Measurements from ENCODE around the gene NEDD4.
"Not testable (repeated sequence)": the region's sequence is repeated elsewhere in the genome, so short reads cannot be mapped to it uniquely, and the experiment has no call there.

NEDD4 gene

GRCh38 chr15:55954862-55955605 lies 38.4 kb downstream of the NEDD4 start:
- DNase-seq (ENCODE audit: low spot score) = no peak

DNA sequence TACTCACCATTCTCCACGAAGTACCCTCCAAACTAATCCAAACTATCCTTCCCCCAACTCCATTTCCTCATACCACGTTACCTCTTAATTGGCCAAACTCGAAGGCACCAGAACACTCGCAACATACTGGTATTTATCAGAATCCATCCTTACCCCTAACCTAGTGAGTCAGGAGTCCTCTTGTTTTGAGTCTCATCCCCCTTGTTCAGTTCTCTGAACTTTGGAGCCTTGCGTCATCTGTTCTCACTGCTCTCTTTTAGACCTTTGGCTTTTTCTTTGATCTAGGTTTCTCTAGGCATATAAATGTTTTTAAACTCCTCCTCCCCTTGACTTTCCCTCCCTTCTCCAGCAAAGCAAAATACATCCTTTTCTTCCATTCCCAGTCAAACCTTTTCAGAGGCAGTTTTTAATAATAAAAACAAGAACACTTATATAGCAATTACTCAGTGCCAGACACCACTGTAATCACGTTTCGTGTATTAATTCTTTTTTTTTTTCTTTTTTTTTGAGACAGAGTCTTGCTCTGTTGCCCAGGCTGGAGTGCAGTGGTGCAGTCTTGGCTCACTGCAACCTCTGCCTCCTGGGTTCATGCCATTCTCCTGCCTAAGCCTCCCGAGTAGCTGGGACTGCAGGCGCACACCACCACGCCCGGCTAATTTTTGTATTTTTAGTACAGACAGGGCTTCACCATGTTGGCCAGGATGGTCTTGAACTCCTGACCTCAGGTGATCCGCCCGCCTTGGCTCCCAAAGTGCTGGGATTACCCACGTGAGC lies 40.7 kb downstream of the NEDD4 start:
- not testable (repeated sequence) for DNase-seq (ENCODE audit: low spot score)

GRCh38 chr15:55944606-55945005 lies 48.8 kb downstream of the NEDD4 start:
- DNase-seq (ENCODE audit: low spot score) = not testable (repeated sequence)

GRCh38 chr15:55942332-55942731 lies 51.1 kb downstream of the NEDD4 start:
- no peak for DNase-seq (ENCODE audit: low spot score)

- no peak for DNase-seq (ENCODE audit: low spot score)
Observed at GRCh38 chr15:55937040-55937439, 56.4 kb downstream of the NEDD4 start.

DNA sequence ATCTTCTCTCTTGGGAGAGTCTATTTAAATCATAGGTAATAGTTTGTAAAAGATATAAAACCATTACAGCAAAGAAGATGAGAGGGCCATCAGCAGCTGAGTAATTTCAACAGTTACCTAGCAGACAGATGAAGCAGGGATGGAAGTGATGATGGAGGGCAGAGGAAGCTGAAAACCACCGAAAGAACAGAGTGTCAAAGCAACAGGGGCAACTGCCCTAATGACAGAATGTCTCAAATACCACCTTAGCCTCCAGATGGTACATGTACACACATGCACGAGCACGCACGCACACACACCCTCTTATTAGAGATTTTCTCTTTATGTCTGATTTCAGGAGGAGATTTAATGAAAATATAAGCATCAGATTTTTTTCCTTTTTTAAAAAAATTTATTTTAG lies 64.5 kb downstream of the NEDD4 start:
- no peak for DNase-seq (ENCODE audit: low spot score)

DNA sequence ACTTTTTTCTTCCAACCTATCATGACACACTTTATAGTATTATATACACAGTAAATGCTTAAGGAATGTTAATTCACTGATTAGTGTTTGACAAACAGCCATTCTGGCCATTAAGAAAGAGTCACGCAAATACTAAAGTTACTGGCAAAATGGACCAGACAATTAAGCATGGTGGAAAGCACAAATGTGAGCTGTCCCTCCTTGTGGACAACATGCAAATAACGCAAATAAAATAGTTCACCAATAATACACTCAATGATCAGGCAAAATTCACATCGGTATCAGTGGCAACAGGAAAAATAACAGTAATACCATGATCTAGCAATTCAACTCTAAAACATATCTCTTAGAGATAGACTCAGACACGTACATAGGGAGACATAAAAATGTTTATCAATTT lies 71.7 kb downstream of the NEDD4 start:
- DNase-seq (ENCODE audit: low spot score) = no peak

DNA sequence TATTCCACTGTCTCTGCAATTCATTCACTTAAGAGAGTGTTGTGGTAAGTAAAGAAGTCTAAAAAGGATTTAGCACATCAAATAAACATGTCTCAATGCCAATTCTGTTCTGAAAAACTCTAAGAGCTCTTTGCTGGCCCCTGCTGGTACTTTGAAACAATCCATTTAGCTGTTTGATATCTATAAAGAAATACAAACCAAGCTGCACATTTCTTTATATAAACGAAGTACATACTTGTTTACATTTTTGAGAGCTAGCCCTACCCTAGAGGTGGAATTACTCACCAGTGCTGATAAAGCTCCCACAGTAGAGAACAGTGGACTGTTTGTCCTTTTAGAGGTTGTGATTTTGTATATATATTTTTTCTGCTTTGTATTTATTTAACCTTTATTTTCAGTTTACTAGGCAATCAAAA lies 75.5 kb downstream of the NEDD4 start:
- peak; percentile 56 for DNase-seq (ENCODE audit: low spot score)

GRCh38 chr15:55916666-55917409 lies 76.6 kb downstream of the NEDD4 start:
- DNase-seq (ENCODE audit: low spot score) = peak; percentile 35

GRCh38 chr15:55915876-55916567 lies 77.4 kb downstream of the NEDD4 start:
- peak; percentile 19 for DNase-seq (ENCODE audit: low spot score)

GRCh38 chr15:55915221-55915620 lies 78.2 kb downstream of the NEDD4 start:
- no peak for DNase-seq (ENCODE audit: low spot score)

- no peak for DNase-seq (ENCODE audit: low spot score)
Observed at GRCh38 chr15:55914446-55914845, 79.0 kb downstream of the NEDD4 start.

GRCh38 chr15:55912982-55913381 lies 80.4 kb downstream of the NEDD4 start:
- no peak for DNase-seq (ENCODE audit: low spot score)

- DNase-seq (ENCODE audit: low spot score) = peak; percentile 70
Observed at GRCh38 chr15:55909036-55909811, 84.2 kb downstream of the NEDD4 start.

GRCh38 chr15:55907797-55908196 lies 85.6 kb downstream of the NEDD4 start:
- peak; percentile 88 for DNase-seq (ENCODE audit: low spot score)

DNA sequence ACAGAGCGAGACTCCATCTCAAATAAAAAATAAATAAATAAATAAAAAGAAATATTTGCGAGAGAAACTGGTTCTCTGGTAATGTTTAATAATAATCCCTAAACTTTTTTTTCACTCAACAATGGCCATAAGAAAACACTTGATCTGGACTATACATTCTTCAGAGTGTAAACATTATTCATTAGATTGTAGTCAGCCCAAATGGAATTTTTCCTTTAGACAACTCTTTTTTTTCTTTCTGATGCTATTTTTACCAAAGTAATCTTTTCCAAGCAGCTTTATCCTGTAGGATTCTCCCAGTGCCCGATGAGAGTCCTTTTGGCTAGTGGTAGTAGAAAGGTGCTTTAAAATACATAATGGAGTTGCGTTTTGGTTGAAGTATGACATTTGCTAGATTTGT lies 90.4 kb downstream of the NEDD4 start:
- DNase-seq (ENCODE audit: low spot score) = no peak

GRCh38 chr15:55900019-55900418 lies 93.4 kb downstream of the NEDD4 start:
- DNase-seq (ENCODE audit: low spot score) = no peak

GRCh38 chr15:55899537-55899936 lies 93.9 kb downstream of the NEDD4 start:
- no peak for DNase-seq (ENCODE audit: low spot score)

- peak; percentile 74 for DNase-seq (ENCODE audit: low spot score)
Observed at GRCh38 chr15:55897560-55898336, 95.7 kb downstream of the NEDD4 start.

DNA sequence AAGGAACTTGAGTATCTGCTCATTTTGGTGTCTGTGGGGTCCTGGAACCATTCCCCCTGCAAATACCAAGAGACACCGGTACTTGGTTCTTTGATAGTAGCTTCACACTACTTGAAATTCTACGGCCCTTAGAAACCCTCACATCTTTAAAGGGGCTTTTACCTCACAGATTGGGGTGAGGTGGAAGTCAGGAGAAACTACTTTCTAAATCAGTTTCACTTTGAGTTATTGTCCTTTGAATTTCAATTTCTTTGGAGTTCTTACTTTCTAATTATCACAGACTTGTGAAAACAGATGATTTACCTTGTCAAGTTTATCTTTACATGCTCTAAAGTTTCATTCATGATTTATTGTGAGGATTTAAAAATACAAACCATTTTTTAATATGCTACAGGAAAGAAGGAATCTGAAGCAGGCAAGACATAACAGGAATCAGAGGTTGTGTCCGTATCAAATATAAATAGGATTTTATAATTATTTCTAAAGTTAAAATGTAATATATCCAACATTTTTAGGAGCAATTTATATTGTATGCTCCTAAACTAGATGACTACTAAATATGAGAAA lies 98.9 kb downstream of the NEDD4 start:
- no peak for DNase-seq (ENCODE audit: low spot score)
